ENCODE results near the gene AXIN1.

AXIN1 gene

DNA sequence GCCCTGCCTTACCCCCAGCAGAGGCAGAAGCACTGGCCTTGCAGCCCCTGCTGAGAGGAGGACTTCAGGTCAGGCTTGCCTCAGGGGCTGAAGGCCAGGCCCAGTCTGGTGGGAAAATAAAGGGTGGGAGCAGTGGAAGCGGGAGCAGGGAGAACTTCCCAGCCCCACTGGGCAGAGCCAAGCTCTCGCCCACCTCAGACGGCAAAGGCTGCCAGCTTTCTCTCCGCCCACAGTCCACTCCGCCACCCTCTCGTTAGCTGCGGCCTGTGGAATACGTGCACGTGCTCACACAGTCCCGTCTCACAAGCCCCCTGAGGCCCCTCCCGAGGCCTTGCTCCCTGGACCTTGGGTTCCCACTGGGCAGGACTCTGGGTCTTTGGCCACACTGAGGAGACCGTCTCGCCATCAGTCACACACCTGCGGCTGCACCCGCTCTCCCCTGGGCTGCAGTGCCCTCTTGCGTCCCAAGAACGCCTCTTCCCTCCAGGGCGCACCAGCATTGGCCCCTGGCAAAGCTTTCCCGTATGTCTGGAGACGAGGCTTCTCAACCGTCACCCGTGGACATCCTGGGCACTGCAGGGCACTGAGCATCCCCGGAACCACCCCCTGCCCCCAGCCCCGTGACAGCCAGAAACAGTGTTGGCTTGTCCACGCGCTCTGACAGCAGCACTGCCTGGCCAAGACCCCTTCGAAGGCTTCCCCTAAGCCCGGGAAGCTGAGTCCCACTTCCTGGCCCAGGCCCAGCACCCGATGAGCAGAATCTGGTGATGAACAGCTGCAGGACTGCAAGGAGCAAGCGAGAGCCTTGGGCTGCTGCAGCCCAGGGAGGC lies 9.6 kb upstream of the AXIN1 start:
- H3K4me3 ChIP-seq (ENCODE audit: low read length) = no peak overlapping the region
- peak; percentile 87 for TF ChIP-seq CTCF (IDR thresholded peaks at IDR 0.05; ENCODE audit: insufficient read depth, low read depth, low read length, missing control alignments)
- DNase-seq (ENCODE audit: low read depth) = peak; percentile 87

DNA sequence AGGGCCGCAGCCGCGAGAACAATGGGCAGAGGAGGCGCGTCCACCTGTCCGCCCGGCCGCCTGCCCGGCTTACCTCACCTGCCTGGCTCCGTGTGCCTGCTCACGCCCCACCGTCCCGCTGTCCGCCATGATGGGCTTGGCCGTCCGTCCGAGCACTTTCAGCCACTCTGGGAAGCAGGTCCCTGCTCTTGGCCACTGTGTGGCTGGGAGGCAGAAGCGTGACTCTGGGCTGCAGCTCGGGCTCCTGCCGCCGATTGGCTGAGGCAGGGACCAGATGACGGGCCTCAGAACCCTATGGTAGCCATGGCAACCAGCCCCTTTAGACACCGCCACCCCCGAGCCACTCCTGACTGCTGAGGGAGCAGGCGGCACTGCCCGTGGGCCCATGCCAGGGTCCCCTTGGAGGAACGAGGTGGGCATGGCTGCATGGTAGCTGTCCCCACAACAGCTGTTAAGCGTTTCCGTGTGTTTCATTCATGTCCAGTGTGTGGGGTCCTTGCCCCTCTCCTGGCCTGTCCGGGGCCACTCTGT lies 8.9 kb upstream of the AXIN1 start:
- DNase-seq (ENCODE audit: low read depth) = no peak
- H3K4me3 ChIP-seq (ENCODE audit: low read length) = no peak overlapping the region
- TF ChIP-seq CTCF (IDR thresholded peaks at IDR 0.05; ENCODE audit: insufficient read depth, low read depth, low read length, missing control alignments) = no peak

DNA sequence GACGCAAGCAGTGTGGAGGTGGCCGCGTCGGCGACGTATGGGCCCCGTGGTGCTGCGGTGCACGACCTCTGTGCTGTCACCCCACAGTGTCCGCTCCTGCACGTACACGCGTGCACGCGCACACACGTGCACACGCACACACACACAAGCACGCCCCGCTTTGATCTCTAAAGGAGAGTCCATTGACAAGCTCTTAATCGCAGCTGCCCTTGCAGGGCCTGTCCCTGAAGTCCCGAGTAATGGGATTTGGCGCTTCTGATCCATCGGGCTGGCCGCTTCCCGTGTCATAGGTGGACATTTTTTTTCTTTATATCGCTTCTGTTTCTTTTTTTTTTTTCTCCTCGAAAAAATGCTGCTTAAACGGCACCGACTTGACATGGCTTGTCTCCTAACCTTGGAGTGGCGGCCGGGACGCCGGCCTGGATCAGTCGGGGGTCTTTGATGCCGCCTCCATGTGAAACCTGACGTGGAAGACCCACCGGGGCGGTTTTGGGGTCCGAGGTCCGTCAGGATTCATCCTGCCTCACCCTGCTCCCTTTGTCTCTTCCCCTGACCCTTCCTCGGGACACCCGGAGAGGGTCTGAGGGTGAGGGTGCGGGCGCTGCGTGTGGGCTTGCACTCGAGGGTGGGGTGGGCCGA lies 8.3 kb upstream of the AXIN1 start:
- TF ChIP-seq CTCF (IDR thresholded peaks at IDR 0.05; ENCODE audit: insufficient read depth, low read depth, low read length, missing control alignments) = no peak
- DNase-seq (ENCODE audit: low read depth) = no peak
- no peak overlapping the region for H3K4me3 ChIP-seq (ENCODE audit: low read length)

DNA sequence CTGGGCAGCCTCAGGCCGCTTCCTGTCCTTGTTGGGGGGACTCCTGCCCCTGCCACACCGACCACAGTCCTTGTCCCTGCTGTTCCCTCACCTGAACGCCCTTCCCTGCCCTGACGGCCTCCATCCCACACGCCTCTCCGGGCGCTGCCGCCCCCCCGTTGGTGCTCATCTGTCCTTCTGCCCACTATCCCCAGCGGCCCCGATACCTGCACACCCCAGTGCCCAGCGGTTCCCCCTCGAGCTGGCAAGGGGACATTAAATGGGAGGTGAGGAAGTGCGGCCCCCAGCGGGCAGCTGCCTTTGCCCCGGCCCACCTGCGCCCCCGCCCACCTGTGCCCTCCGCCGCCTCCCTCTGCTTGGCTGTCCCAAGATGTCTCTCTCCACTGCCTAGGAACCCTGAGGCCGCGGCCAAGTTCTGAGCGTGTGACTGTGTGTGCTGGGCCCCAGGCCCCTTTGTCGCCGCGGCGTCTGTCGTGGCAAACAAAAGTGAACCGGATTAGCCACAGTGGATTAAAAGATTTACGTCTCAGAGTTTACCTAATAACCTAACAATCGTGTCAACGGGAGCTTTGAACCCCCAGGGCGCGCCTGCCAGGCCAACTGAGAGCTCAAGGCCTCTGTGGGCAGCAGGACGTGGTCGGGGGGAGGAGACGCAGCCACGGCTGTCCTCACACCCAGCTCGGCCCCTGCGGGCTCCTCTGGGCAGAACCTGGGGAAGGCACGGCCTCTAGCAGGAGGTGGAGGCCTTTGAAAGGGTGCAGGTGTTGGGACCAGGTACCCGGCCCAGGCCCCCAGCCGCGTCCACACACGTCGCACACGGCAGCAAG lies 7.6 kb upstream of the AXIN1 start:
- no peak for TF ChIP-seq CTCF (IDR thresholded peaks at IDR 0.05; ENCODE audit: insufficient read depth, low read depth, low read length, missing control alignments)
- H3K4me3 ChIP-seq (ENCODE audit: low read length) = no peak overlapping the region
- DNase-seq (ENCODE audit: low read depth) = no peak

GRCh38 chr16:359067-359763 lies 6.7 kb upstream of the AXIN1 start:
- no peak overlapping the region for H3K4me3 ChIP-seq (ENCODE audit: low read length)
- DNase-seq (ENCODE audit: low read depth) = no peak
- TF ChIP-seq CTCF (IDR thresholded peaks at IDR 0.05; ENCODE audit: insufficient read depth, low read depth, low read length, missing control alignments) = no peak

DNA sequence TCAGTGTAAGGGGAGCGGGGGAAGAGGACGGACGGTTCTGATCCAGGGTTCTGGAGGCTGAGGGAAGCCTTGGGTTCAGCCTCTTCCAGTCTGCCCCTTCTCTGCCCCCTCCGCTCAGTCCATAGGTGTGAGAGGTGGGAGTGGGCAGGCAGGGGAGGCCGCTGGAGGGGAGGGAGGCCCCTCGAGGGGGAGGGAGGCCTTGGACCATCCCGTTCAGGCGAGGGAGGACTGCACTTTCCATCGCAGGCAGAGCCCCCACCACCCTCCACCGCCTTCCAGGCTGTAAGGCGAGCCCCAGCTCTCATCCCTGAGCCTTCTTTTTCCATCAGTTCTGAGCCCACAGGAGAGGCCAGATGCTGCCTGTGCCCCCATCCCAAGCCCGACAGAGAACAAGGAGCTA lies 4.2 kb upstream of the AXIN1 start:
- H3K4me3 ChIP-seq (ENCODE audit: low read length) = no peak overlapping the region
- TF ChIP-seq CTCF (IDR thresholded peaks at IDR 0.05; ENCODE audit: insufficient read depth, low read depth, low read length, missing control alignments) = no peak
- no peak for DNase-seq (ENCODE audit: low read depth)

Measured in epithelial cell of esophagus (primary cell).